IMR-90 (cell line): ENCODE data around the gene DPAGT1. TPM values are rescaled to one million over a fixed set of nuclear protein-coding genes. Genes with fewer than 3 reads are reported as not detected.
A peak's percentile ranks its signal among the peaks of the same experiment; 100 is the strongest.

Experiments
- ATAC-seq: fragments of 200-7000 bp; cut with Tn5 transposase; 2 replicates; pipeline ENCODE4 v1.9.1; 2020; ENCODE audit warnings: low read depth, mild to moderate bottlenecking, moderate library complexity
- BruUV-seq: library from RNA; stranded (reverse); fragments of 400-500 nt; replicated peaks from 2 replicates; lab custom pipeline; 2021; lab: Mats Ljungman, UMichigan
- CTCF ChIA-PET: fragments of 300-600 bp; formaldehyde crosslinking; extraction: SDS; loops from one replicate; lab custom pipeline; 2021; ENCODE audit warnings: antibody characterized with exemption; lab: Yijun Ruan, JAX
- POLR2A ChIA-PET: fragments of 300-600 bp; sonication (Branson Sonifier 250); formaldehyde crosslinking; loops from one replicate; lab custom pipeline; 2022; ENCODE audit warnings: antibody characterized with exemption; ENCODE audit not compliant: unreplicated experiment; lab: Charles Lee
- DNase-seq: peaks from one replicate; pipeline ENCODE4 v3.0.0; 2013
- H2AFZ ChIP-seq: replicated peaks from 2 replicates; pipeline ENCODE3; 2013; ENCODE audit warnings: low read length, mild to moderate bottlenecking; ENCODE audit not compliant: poor library complexity
- H2AK5ac ChIP-seq: 2 replicates; pipeline ENCODE4 v1.6.1; 2013; ENCODE audit warnings: low read depth, low read length, inconsistent platforms
- H2AK9ac ChIP-seq: replicated peaks from 2 replicates; pipeline ENCODE3; 2013; ENCODE audit warnings: mild to moderate bottlenecking, low read depth, low read length, moderate library complexity; ENCODE audit not compliant: poor library complexity
- H2BK120ac ChIP-seq: 2 replicates; pipeline ENCODE4 v1.6.1; 2013; ENCODE audit warnings: low read depth, low read length, inconsistent platforms
- H2BK15ac ChIP-seq: 3 replicates; pipeline ENCODE4 v1.6.1; 2013; ENCODE audit warnings: low read depth, low read length, inconsistent platforms
- H2BK20ac ChIP-seq: 2 replicates; pipeline ENCODE4 v1.6.1; 2013; ENCODE audit warnings: low read depth, mild to moderate bottlenecking, inconsistent platforms, low read length, moderate library complexity
- H2BK5ac ChIP-seq: 2 replicates; pipeline ENCODE4 v1.6.1; 2013; ENCODE audit warnings: mild to moderate bottlenecking, low read depth, low read length, inconsistent platforms; ENCODE audit not compliant: poor library complexity, severe bottlenecking
- H3K14ac ChIP-seq: replicated peaks from 2 replicates; pipeline ENCODE4 v1.6.1; 2013; ENCODE audit warnings: low read depth, low read length, inconsistent platforms
- H3K18ac ChIP-seq: 2 replicates; pipeline ENCODE4 v1.6.1; 2013; ENCODE audit warnings: low read depth, low read length, control low read depth
- H3K23ac ChIP-seq: 2 replicates; pipeline ENCODE4 v1.6.1; 2013; ENCODE audit warnings: low read depth, low read length, inconsistent platforms
- H3K27ac ChIP-seq: 2 replicates; pipeline ENCODE4 v1.5.1; 2013; ENCODE audit warnings: mild to moderate bottlenecking, control low read depth, low read length; ENCODE audit not compliant: insufficient read depth
- H3K27me3 ChIP-seq: 2 replicates; pipeline ENCODE4 v1.6.1; 2013; ENCODE audit warnings: low read length; ENCODE audit not compliant: control insufficient read depth, insufficient read depth
- H3K36me3 ChIP-seq: 2 replicates; pipeline ENCODE4 v1.6.1; 2013; ENCODE audit warnings: low read length, mixed read lengths; ENCODE audit not compliant: control insufficient read depth, insufficient read depth
- H3K4ac ChIP-seq: 2 replicates; pipeline ENCODE4 v1.6.1; 2013; ENCODE audit warnings: low read depth, low read length, inconsistent platforms
- H3K4me1 ChIP-seq: 2 replicates; pipeline ENCODE4 v1.6.1; 2013; ENCODE audit warnings: low read length, mixed read lengths; ENCODE audit not compliant: control insufficient read depth, insufficient read depth
- H3K4me2 ChIP-seq: 2 replicates; pipeline ENCODE4 v1.6.1; 2013; ENCODE audit warnings: low read depth, mild to moderate bottlenecking, control low read depth, low read length, moderate library complexity
- H3K4me3 ChIP-seq: 2 replicates; pipeline ENCODE4 v1.5.1; 2013; ENCODE audit warnings: low read depth, mild to moderate bottlenecking, control low read depth, low read length, moderate library complexity; ENCODE audit not compliant: insufficient read depth
- H3K56ac ChIP-seq: 2 replicates; pipeline ENCODE4 v1.6.1; 2013; ENCODE audit warnings: low read length, inconsistent platforms; ENCODE audit not compliant: insufficient read depth; ENCODE audit errors: extremely low read depth
- H3K79me1 ChIP-seq, 2 experiments: 2 replicates each; pipeline ENCODE4 v1.6.1; 2013; ENCODE audit warnings: low read length in 2 of 2, inconsistent platforms in 1 of 2, low read depth in 1 of 2
- H3K9ac ChIP-seq: 2 replicates; pipeline ENCODE4 v1.6.1; 2013; ENCODE audit warnings: low read depth, low read length, control low read depth
- H3K9me1 ChIP-seq: 2 replicates; pipeline ENCODE4 v1.6.1; 2013; ENCODE audit warnings: low read length, inconsistent platforms; ENCODE audit not compliant: insufficient read depth
- H3K9me3 ChIP-seq: 2 replicates; pipeline ENCODE4 v1.6.1; 2013; ENCODE audit warnings: low read length; ENCODE audit not compliant: control insufficient read depth, insufficient read depth
- H4K20me1 ChIP-seq: 2 replicates; pipeline ENCODE4 v1.6.1; 2013; ENCODE audit warnings: low read length, inconsistent platforms; ENCODE audit not compliant: insufficient read depth
- H4K5ac ChIP-seq: 2 replicates; pipeline ENCODE4 v1.6.1; 2013; ENCODE audit warnings: mild to moderate bottlenecking, low read depth, low read length, control low read depth
- H4K8ac ChIP-seq, 2 experiments: 2 replicates each; pipeline ENCODE4 v1.6.1; 2013; ENCODE audit warnings: low read depth in 2 of 2, low read length in 2 of 2, control low read depth in 1 of 2, inconsistent platforms in 1 of 2
- H4K91ac ChIP-seq: 2 replicates; pipeline ENCODE4 v1.6.1; 2013; ENCODE audit warnings: low read depth, low read length, inconsistent platforms; ENCODE audit not compliant: insufficient read depth
- CEBPB ChIP-seq: IDR thresholded peaks from 2 replicates; pipeline ENCODE4 v1.6.1; 2012; ENCODE audit warnings: low read depth, low read length, improper control_type of control experiment
- CHD1 ChIP-seq: IDR thresholded peaks from 2 replicates; pipeline ENCODE4 v1.6.1; 2012; ENCODE audit warnings: low read depth, low read length, improper control_type of control experiment
- FOS ChIP-seq: fragments of 150-350 bp; IDR thresholded peaks from 2 replicates; pipeline ENCODE4 v1.6.1; 2016; ENCODE audit warnings: low read depth, low read length
- MAFK ChIP-seq: IDR thresholded peaks from 2 replicates; pipeline ENCODE4 v1.6.1; 2012; ENCODE audit warnings: low read depth, low read length, improper control_type of control experiment
- MAZ ChIP-seq: IDR thresholded peaks from 2 replicates; pipeline ENCODE4 v1.6.1; 2012; ENCODE audit warnings: low read depth, mild to moderate bottlenecking, low read length, improper control_type of control experiment, moderate library complexity, borderline replicate concordance
- MXI1 ChIP-seq: IDR thresholded peaks from 2 replicates; pipeline ENCODE4 v1.6.1; 2012; ENCODE audit warnings: low read depth, mild to moderate bottlenecking, low read length, moderate library complexity, borderline replicate concordance
- POLR2A ChIP-seq: IDR thresholded peaks from 2 replicates; pipeline ENCODE4 v1.6.1; 2012; ENCODE audit warnings: mild to moderate bottlenecking, low read depth, low read length
- RAD21 ChIP-seq: IDR thresholded peaks from 2 replicates; pipeline ENCODE4 v1.6.1; 2012; ENCODE audit warnings: low read length, improper control_type of control experiment
- RCOR1 ChIP-seq: IDR thresholded peaks from 2 replicates; pipeline ENCODE4 v1.6.1; 2012; ENCODE audit warnings: mild to moderate bottlenecking, low read length, improper control_type of control experiment; ENCODE audit not compliant: insufficient replicate concordance
- RFX5 ChIP-seq: IDR thresholded peaks from 2 replicates; pipeline ENCODE4 v1.8.0; 2012; ENCODE audit warnings: low read depth, mild to moderate bottlenecking, low read length, moderate library complexity
- SMC3 ChIP-seq: fragments of 150-350 bp; IDR thresholded peaks from 2 replicates; pipeline ENCODE4 v1.6.1; 2016; ENCODE audit warnings: low read depth, mild to moderate bottlenecking, antibody characterized with exemption, low read length, moderate library complexity
- WGBS, 2 experiments: methylation state at CpG; one replicate each; pipeline versions ENCODE4 v1.1.5 to v1.1.7; 2013; ENCODE audit warnings: missing lambda C conversion rate in 2 of 2; ENCODE audit not compliant: insufficient read length in 1 of 2; ENCODE audit errors: extremely low coverage in 2 of 2; 5-methylcytosine and 5-hydroxymethylcytosine counted together
- dilution Hi-C: fragments of 300-500 bp; cut with HindIII; formaldehyde crosslinking; loops from one replicate; pipeline ENCODE4 v1.14.3; 2018; ENCODE audit warnings: low sequenced_read_pairs; ENCODE audit not compliant: unreplicated experiment
- in situ Hi-C: fragments of 300-500 bp; cut with MboI; formaldehyde crosslinking; loops from 3 replicates; pipeline ENCODE4 v1.14.3; 2019; ENCODE audit warnings: low sequenced_read_pairs, inconsistent platforms, mixed read lengths
- intact Hi-C: fragments of 100-400 bp; cut with micrococcal nuclease; formaldehyde crosslinking; loops from 2 replicates; pipeline ENCODE4 v1.10.0; 2022
- polyA plus RNA-seq, 3 experiments: library from polyadenylated mRNA; depleted of rRNA; stranded (reverse); fragments of >200 nt; gene quantifications; 2 replicates each; pipeline ENCODE4 v1.2.3, GENCODE V29; 2012; ENCODE audit warnings: low replicate concordance in 1 of 3
- total RNA-seq: library from RNA; depleted of rRNA; stranded (reverse); fragments of >200 nt; gene quantifications from 2 replicates; pipeline ENCODE4 v1.2.3, GENCODE V29; 2012
- TF ChIP-seq, protein P1 (sequence below): fragments of 150-350 bp; IDR thresholded peaks from 2 replicates; pipeline ENCODE4 v1.6.1; 2016; ENCODE audit warnings: low read depth, mild to moderate bottlenecking, low read length, moderate library complexity, borderline replicate concordance
- TF ChIP-seq, protein P2 (sequence below): conservative IDR thresholded peaks from 2 replicates; pipeline ENCODE4 v1.5.1; 2012; ENCODE audit warnings: mild to moderate bottlenecking, low read depth, low read length, improper control_type of control experiment

The DPAGT1 gene
- total and polyA plus RNA-seq, 2 of the 4 experiments (the other 2 are of a cell fraction) = 15.2 to 53.4 TPM

DNA sequence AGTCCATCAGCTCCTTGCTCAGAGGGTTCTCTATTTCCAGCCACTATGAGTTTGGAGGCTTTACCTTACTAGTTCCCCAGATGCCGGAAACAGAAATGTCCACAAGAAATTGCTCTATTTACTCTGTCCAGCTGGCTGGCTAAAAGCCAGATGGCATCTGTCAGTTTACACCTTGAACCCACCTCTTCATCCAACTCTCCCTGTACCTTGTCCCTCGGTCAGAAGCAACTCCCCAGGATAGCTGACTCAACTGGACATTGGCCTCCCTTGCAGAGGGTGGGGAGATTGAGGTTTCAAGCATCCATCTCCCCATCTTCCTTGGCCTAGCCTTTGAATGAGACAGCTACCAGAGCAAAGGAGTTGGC is 7.2 kb upstream of the DPAGT1 start:
- no peak overlapping the region for H2BK120ac ChIP-seq
- H3K23ac ChIP-seq = peak overlapping the region; percentile 10; the same call in 1 of the 2 replicates
- intact Hi-C loops (loop anchor here (10.0 kb wide), 1 partner anchor 366 kb away; no protein-coding TSS in a partner anchor), in situ Hi-C loops (no loop called here), dilution Hi-C loops (no loop called here)
- peak overlapping the region; percentile 91 for H2AFZ ChIP-seq
- no peak overlapping the region for H3K9ac ChIP-seq
- BruUV-seq = no TSS peak
- no peak overlapping the region for H2BK5ac ChIP-seq
- H3K4me3 ChIP-seq = peak overlapping the region; percentile 45; the same call in 1 of the 2 replicates
- WGBS, 2 experiments = 100% methylated on average over 1 of the region's 2 CpGs; no CpG with 5 or more reads in 1 of the 2 experiments
- POLR2A ChIA-PET = interaction anchor here (0.6 kb wide), 1 partner anchor 78 kb away, joined by 18 read pairs; no protein-coding TSS in a partner anchor
- H3K18ac ChIP-seq = no peak overlapping the region
- no peaks in the 10 kb centered on the region for H3K27me3 ChIP-seq
- peaks cover 21% of the 10 kb centered on the region for H3K9me1 ChIP-seq
- TF ChIP-seq MAZ (no peak), POLR2A (no peak), MAFK (no peak), MXI1 (no peak), CHD1 (no peak), FOS (no peak), RAD21 (no peak), CEBPB (no peak), SMC3 (no peak), RCOR1 (no peak), RFX5 (no peak)
- TF ChIP-seq, protein P1, sequence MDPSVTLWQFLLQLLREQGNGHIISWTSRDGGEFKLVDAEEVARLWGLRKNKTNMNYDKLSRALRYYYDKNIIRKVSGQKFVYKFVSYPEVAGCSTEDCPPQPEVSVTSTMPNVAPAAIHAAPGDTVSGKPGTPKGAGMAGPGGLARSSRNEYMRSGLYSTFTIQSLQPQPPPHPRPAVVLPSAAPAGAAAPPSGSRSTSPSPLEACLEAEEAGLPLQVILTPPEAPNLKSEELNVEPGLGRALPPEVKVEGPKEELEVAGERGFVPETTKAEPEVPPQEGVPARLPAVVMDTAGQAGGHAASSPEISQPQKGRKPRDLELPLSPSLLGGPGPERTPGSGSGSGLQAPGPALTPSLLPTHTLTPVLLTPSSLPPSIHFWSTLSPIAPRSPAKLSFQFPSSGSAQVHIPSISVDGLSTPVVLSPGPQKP = no peak
- TF ChIP-seq, protein P2, sequence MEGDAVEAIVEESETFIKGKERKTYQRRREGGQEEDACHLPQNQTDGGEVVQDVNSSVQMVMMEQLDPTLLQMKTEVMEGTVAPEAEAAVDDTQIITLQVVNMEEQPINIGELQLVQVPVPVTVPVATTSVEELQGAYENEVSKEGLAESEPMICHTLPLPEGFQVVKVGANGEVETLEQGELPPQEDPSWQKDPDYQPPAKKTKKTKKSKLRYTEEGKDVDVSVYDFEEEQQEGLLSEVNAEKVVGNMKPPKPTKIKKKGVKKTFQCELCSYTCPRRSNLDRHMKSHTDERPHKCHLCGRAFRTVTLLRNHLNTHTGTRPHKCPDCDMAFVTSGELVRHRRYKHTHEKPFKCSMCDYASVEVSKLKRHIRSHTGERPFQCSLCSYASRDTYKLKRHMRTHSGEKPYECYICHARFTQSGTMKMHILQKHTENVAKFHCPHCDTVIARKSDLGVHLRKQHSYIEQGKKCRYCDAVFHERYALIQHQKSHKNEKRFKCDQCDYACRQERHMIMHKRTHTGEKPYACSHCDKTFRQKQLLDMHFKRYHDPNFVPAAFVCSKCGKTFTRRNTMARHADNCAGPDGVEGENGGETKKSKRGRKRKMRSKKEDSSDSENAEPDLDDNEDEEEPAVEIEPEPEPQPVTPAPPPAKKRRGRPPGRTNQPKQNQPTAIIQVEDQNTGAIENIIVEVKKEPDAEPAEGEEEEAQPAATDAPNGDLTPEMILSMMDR = no peak
- H4K20me1 ChIP-seq = peaks cover 4% of the 10 kb centered on the region; the same call in 1 of the 2 replicates
- no peak overlapping the region for H3K4ac ChIP-seq
- peaks cover 21 to 48% of the 10 kb centered on the region in 2 experiments for H3K79me1 ChIP-seq
- H3K4me1 ChIP-seq = peaks cover 9% of the 10 kb centered on the region
- H4K5ac ChIP-seq = no peak overlapping the region
- H3K4me2 ChIP-seq = peak overlapping the region; percentile 95
- H3K9me3 ChIP-seq = no peaks in the 10 kb centered on the region
- peaks cover 23% of the 10 kb centered on the region for H3K36me3 ChIP-seq
- H2BK15ac ChIP-seq = no peak overlapping the region
- no peak overlapping the region for H4K91ac ChIP-seq
- H3K56ac ChIP-seq = no peak overlapping the region
- H2AK9ac ChIP-seq = peak overlapping the region; percentile 63
- H2AK5ac ChIP-seq = peak overlapping the region; percentile 52; the same call in 1 of the 2 replicates
- ATAC-seq (no peak), DNase-seq (no peak)
- no peak overlapping the region; the same call in 1 of the 2 replicates for H3K14ac ChIP-seq
- no peak overlapping the region for H2BK20ac ChIP-seq
- H4K8ac ChIP-seq = peak overlapping the region in 1 of 2 experiments; percentile 22; a peak in 2 of 4 replicates
- no peak overlapping the region for H3K27ac ChIP-seq
- CTCF ChIA-PET = no interaction called here
